Umbilical cord (tissue), 2 donors: ENCODE measurements around the gene RARS1. TPM values are rescaled to one million over a fixed set of nuclear protein-coding genes. Genes with fewer than 3 reads are reported as not detected.

ENCODE experiments used
- DNase-seq: peaks from one replicate; pipeline ENCODE4 v3.0.0-alpha.2; 2015; ENCODE audit warnings: low spot score
- total RNA-seq: library from RNA; depleted of rRNA; stranded (reverse); fragments of >200 nt; gene quantifications from one replicate; pipeline ENCODE4 v1.2.3, GENCODE V29; 2014; ENCODE audit warnings: low replicate concordance; ENCODE audit not compliant: insufficient read depth

The RARS1 gene
- 262 TPM for total RNA-seq

DNA sequence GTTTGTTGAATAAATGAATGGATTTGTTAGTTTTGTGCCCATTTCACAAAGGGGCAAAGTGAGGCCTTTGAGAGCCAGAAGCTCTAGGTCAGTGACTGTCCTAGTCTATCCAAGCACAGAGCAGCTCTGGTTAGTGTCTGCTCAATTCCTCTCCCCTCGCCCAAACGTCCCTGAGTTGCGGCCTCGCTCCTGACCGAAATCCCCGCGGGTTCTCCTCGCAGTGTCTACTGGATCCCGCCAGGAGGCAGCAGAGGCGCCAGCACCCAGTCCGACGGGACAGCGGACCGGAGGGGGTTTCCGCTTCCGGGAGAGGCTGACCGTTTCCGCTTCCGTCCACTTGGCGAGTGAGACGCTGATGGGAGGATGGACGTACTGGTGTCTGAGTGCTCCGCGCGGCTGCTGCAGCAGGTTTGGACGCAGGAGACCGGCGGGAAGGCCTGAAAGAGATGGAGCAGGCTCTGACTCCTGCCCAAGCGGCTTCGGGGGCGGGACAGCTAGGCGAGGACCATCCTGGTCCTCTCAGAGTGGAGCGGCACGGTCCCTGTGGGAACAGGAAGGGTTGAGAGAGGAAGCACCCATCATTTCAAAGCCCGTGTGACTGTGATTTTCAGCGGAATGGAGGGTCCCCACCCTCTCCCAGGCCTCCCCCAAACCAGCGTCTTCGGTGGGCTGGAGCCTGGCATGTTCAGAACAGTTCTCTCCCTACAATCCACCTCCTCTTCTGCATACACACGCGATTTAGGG, at the start of gene RARS1:
RARS1 (plus strand) TSS at position 336 of the 744 bp plus-strand sequence; CDS start at position 364, 28 bp downstream.
- DNase-seq, result peak; percentile 95

- no peak for DNase-seq
These were observed 47.9 kb upstream of the RARS1 start for GRCh38 chr5:168438349-168438748.

GRCh38 chr5:168443533-168443932, 42.7 kb upstream of the RARS1 start:
- DNase-seq, result no peak

GRCh38 chr5:168443950-168444700, 42.1 kb upstream of the RARS1 start:
- no peak for DNase-seq

- DNase-seq, result peak; percentile 40
These were observed 39.2 kb upstream of the RARS1 start for GRCh38 chr5:168446983-168447619.

GRCh38 chr5:168447808-168448207, 38.5 kb upstream of the RARS1 start:
- no peak for DNase-seq

DNA sequence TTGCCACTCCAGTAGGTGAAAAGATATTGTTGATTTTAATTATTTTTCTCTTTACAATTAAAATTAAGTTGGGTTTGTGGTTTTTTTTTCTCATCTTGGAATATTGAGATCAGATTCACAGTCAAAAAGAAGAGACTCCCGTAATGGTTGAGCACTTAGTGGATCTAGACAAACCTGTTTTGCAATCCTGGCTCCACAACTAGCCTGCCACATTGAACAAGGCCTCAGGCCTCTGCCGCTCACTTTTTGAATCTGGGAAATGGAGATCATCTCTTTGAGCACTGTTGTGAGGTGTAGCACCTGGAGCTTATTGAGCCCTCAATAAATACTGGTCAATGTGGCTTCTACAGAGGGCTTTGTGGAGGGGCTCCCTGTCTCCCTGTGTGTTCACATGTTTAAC, 37.1 kb upstream of the RARS1 start:
- DNase-seq, result peak; percentile 39

DNA sequence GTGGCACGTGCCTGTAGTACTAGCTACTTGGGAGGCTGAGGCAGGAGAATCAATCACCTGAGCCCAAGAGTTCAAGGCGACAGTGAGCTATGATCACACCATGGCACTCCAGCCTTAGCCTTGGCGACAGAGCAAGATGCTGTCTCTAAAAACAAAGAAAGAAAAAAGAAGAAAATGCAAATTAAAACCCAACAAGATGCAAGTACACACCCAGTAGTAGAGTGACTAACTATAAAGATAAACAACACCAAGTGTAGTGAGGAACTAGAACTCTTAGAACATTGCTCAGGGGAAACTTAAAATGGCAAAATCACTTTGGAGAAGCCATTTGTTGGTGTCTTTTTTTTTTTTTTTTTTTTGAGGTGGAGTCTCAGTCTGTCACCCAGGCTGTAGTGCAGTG, 34.7 kb upstream of the RARS1 start:
- DNase-seq, result no peak

DNA sequence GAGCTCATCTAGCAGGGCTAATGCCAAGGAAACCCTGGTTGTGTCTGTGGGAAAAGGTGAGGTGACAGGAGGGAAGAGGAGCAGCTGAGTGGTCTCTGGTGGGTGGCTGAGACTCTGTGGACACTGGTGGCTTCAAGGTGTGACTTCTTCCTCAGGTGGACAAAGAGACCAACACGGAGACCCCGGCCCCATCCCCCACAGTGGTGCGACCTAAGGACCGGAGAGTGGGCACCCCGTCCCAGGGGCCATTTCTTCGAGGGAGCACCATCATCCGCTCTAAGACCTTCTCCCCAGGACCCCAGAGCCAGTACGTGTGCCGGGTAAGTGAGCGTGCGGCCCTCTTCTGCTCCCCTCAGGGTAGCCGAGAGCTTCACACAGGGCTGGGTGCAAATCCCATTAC, 31.1 kb upstream of the RARS1 start:
- DNase-seq, result no peak

GRCh38 chr5:168457542-168457941, 28.7 kb upstream of the RARS1 start:
- no peak for DNase-seq

DNA sequence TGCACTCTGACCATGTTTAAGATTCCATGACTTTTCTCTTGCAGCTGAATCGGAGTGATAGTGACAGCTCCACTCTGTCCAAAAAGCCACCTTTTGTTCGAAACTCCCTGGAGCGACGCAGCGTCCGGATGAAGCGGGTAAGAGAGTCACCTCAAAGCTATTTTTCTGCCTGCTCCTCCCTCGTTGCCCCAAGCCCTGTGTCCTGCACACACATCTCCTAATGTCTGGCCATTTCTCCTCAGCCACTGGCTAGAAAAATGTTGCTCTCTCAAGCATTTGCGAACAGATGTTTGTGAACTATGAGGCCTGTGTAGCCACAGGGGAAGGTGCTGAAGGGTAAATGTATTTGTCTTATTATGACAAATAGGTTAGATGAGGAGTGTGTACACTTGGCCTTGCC, 25.7 kb upstream of the RARS1 start:
- no peak for DNase-seq

GRCh38 chr5:168463081-168463480, 23.2 kb upstream of the RARS1 start:
- no peak for DNase-seq

DNA sequence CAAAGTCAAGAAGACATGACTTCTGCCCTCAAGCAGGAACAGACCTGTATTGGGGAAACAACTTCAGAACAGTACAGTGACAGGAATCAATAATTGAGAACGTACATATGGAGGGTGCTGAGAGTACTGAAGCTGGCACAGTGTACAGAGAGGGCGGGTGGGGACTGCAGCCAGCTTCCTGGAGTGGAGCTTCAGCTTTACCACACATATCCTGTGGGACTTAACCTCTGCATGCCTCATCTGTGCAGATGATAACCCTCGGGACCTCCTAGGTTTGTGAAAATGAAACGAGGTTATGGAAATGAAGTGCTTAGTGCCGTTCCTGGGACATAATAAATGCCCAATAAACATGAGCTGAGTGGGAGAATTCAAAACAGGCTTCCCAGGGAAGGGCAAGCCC, 22.1 kb upstream of the RARS1 start:
- DNase-seq, result no peak

DNA sequence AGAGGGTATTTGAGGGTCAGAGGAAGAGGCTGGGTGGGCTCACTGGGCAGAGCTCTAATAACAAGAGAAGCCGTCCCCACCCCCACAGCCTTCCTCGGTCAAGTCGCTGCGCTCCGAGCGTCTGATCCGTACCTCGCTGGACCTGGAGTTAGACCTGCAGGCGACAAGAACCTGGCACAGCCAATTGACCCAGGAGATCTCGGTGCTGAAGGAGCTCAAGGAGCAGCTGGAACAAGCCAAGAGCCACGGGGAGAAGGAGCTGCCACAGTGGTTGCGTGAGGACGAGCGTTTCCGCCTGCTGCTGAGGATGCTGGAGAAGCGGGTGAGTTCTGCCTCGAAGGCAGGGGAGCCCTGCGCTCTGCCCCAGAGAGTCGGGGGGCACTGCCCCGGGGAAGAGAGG, 21.6 kb upstream of the RARS1 start:
- no peak for DNase-seq

DNA sequence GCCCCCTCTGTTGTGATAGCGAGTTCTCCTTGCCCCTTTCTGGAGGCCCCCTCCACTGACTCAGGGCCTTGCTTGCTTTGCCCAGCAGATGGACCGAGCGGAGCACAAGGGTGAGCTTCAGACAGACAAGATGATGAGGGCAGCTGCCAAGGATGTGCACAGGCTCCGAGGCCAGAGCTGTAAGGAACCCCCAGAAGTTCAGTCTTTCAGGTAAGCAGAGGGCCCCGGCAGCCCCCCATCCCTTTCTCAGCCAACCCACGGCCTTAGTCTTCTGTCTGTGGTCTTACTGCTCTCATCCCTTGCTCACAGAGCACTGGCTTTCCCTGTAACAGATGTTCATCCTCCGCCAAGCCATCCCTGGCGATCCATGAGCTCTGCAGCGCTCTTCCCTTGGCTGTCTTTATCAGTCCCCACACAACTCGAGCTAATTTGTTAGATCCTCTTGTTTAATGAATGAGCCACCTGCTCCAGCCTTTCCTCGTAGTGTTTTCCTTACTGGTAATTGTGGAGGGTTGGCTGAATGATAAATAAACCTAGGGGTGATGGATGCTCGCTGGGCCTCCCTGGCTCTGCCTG, 18.4 kb upstream of the RARS1 start:
- no peak for DNase-seq

- no peak for DNase-seq
These were observed 17.4 kb upstream of the RARS1 start for GRCh38 chr5:168468836-168469235.

DNA sequence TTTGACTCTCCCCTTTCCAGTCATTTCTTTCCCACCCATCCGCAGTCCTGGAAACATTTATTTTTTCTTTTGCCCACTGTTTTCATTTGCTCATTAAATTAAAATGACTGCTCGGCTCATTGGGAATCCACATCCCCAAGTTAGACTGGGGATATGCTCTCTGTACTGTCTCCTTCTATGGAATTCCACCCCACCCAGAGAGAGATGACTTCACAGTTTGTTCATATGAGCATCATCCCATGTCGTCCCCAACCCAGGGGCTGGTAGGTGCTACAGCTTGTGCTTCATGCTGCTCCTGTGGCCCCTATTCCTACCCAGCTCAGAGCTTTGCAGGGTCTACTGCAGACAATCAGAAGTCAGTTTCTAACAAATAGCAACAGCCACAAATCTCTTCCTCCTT, 16.5 kb upstream of the RARS1 start:
- no peak for DNase-seq

GRCh38 chr5:168471785-168472184, 14.5 kb upstream of the RARS1 start:
- DNase-seq, result no peak

- peak; percentile 95 for DNase-seq
These were observed 13.9 kb upstream of the RARS1 start for GRCh38 chr5:168472329-168472728.

DNA sequence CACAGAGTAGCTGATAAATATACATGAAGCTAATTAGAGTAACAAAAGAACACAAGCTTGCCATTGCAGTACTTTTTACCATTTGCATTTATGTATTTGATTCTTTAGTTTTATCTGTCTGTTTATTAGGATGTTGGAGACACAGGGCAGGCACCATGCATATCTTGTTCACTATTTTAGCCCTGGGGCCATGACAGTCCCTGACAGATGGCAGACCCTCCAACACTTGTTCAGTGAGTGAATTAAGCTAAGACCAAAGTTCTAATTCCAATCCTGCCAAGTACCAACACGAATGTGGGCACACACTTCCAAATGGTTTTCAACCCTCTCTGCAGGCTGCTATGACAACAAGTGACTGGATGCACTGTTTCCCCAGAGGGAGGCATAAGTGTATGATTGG, 12.0 kb upstream of the RARS1 start:
- no peak for DNase-seq

GRCh38 chr5:168477060-168477459, 9.2 kb upstream of the RARS1 start:
- no peak for DNase-seq

GRCh38 chr5:168479166-168479565, 7.1 kb upstream of the RARS1 start:
- no peak for DNase-seq
